GM23248 (cell line): ENCODE measurements around the gene TASL. TPM values are rescaled to one million over a fixed set of nuclear protein-coding genes. Genes with fewer than 3 reads are reported as not detected.

Source experiments
- DNase-seq: peaks from one replicate; pipeline ENCODE4 v3.0.0-alpha.2; 2015
- H2AFZ ChIP-seq: fragments of 200-600 bp; sonication (generic); 2 replicates; pipeline ENCODE4 v1.6.1; 2016; ENCODE audit warnings: antibody characterized with exemption
- H3F3A ChIP-seq: fragments of 200-600 bp; sonication (generic); 2 replicates; pipeline ENCODE4 v1.6.1; 2016; ENCODE audit warnings: mild to moderate bottlenecking, antibody characterized with exemption, mixed run types; ENCODE audit not compliant: insufficient read depth
- H3K27ac ChIP-seq: fragments of 200-600 bp; sonication (generic); 2 replicates; pipeline ENCODE4 v1.5.1; 2016; ENCODE audit warnings: mild to moderate bottlenecking
- H3K27me3 ChIP-seq: fragments of 200-600 bp; sonication (generic); replicated peaks from 2 replicates; pipeline ENCODE4 v1.6.1; 2016; ENCODE audit warnings: mild to moderate bottlenecking; ENCODE audit not compliant: insufficient read depth
- H3K36me3 ChIP-seq: fragments of 200-600 bp; sonication (generic); 2 replicates; pipeline ENCODE4 v1.6.1; 2016; ENCODE audit warnings: low read depth, mild to moderate bottlenecking
- H3K4me1 ChIP-seq: fragments of 200-600 bp; sonication (generic); 2 replicates; pipeline ENCODE4 v1.6.1; 2016; ENCODE audit warnings: mild to moderate bottlenecking; ENCODE audit not compliant: insufficient read depth
- H3K4me2 ChIP-seq: fragments of 200-600 bp; sonication (generic); one replicate; pipeline ENCODE4 v1.6.1; 2016; ENCODE audit warnings: mild to moderate bottlenecking; ENCODE audit not compliant: unreplicated experiment
- H3K4me3 ChIP-seq: fragments of 200-600 bp; sonication (generic); 2 replicates; pipeline ENCODE4 v1.5.1; 2016; ENCODE audit warnings: mild to moderate bottlenecking
- H3K79me2 ChIP-seq: fragments of 200-600 bp; sonication (generic); 2 replicates; pipeline ENCODE4 v1.6.1; 2016; ENCODE audit warnings: mild to moderate bottlenecking; ENCODE audit not compliant: insufficient read depth
- H3K9ac ChIP-seq: fragments of 200-600 bp; sonication (generic); 2 replicates; pipeline ENCODE4 v1.6.1; 2016; ENCODE audit warnings: mild to moderate bottlenecking
- H3K9me2 ChIP-seq: fragments of 200-600 bp; sonication (generic); 2 replicates; pipeline ENCODE4 v1.6.1; 2016; ENCODE audit warnings: mixed run types, mild to moderate bottlenecking, moderate library complexity; ENCODE audit not compliant: insufficient read depth
- H3K9me3 ChIP-seq: fragments of 200-600 bp; sonication (generic); one replicate; pipeline ENCODE4 v1.6.1; 2017; ENCODE audit warnings: low read depth
- H4K20me1 ChIP-seq: fragments of 200-600 bp; sonication (generic); 2 replicates; pipeline ENCODE4 v1.6.0; 2016; ENCODE audit not compliant: insufficient read depth
- EZH2 ChIP-seq: fragments of 200-600 bp; sonication (generic); IDR thresholded peaks from 2 replicates; pipeline ENCODE4 v1.6.1; 2018; ENCODE audit warnings: antibody characterized with exemption, mild to moderate bottlenecking; ENCODE audit not compliant: insufficient read depth, poor library complexity, severe bottlenecking
- EZH2phosphoT487 ChIP-seq: fragments of 200-600 bp; sonication (generic); IDR thresholded peaks from 2 replicates; pipeline ENCODE4 v1.6.1; 2018; ENCODE audit warnings: antibody characterized with exemption, moderate library complexity, mild to moderate bottlenecking, low read depth; ENCODE audit not compliant: insufficient read depth
- WGBS, 2 experiments: methylation state at CpG; one replicate each; pipeline ENCODE4 v1.1.6; 2015 to 2017; ENCODE audit warnings: low lambda C conversion rate in 2 of 2, low coverage in 1 of 2; ENCODE audit errors: missing lambda C conversion rate in 2 of 2; 5-methylcytosine and 5-hydroxymethylcytosine counted together
- in situ Hi-C: fragments of 300-500 bp; cut with MboI; formaldehyde crosslinking; loops from 2 replicates; pipeline ENCODE4 v1.15.0; 2020
- polyA plus RNA-seq: library from polyadenylated mRNA; unstranded; fragments of >200 nt; fragmentation: Nextera tagmentation; extraction: Ambion mirVana; gene quantifications from 2 replicates; pipeline ENCODE4 v1.2.1, GENCODE V29; 2016
- total RNA-seq: library from RNA; depleted of rRNA; stranded (reverse); fragments of >200 nt; shearing (Covaris generic); gene quantifications from 2 replicates; pipeline ENCODE4 v1.2.3, GENCODE V29; 2014

Gene TASL
- total and polyA plus RNA-seq, 2 experiments from 2014 or later: not detected

DNA sequence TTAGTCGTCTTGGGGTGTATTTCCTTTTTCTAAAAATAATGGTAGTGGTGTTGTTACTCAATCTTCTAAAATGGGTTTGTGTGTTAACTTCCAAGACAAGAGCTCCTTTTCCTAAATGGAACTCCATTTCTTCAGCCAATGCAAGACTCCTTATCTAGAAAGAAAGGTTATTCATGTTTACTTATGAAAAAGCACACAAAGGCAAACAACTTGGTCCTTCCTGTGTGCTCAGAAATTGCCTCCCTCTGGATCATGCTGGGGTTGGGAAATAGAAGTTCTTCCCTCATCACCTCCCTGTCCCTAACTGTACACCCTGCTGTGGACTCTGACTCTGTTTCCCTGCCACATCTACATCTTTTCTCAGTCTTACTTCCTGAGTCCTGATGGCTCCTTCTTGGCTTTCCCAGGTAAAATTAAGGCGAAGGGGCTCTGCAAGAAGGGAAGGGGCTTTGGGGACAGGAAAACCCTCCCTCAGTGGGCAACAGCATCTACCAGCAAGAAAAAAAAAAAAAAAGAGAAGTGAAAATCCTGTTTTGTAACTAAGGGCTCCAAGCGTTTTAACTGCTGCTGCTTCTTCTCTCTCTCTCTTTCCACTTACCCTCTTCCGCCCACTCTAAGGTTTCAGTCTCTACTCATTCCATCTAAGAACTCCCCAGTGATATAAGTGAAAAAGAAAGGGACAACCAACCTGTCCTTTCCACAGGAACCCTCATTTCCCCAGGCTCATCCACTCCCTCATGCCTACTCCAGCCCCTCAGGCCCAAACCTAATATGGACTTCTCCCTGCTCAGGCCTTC, 19.8 kb upstream of the TASL start:
- no peak overlapping the region for H3K9ac ChIP-seq
- H3F3A ChIP-seq: no peaks in the 10 kb centered on the region
- H4K20me1 ChIP-seq: no peaks in the 10 kb centered on the region
- TF ChIP-seq EZH2 (no peak), EZH2phosphoT487 (no peak)
- H2AFZ ChIP-seq: no peak overlapping the region
- no peaks in the 10 kb centered on the region for H3K9me3 ChIP-seq
- H3K4me2 ChIP-seq: no peak overlapping the region
- no peaks in the 10 kb centered on the region for H3K36me3 ChIP-seq
- in situ Hi-C loops: no loop called here
- 93 to 100% methylated on average over 3 to 4 of the region's 4 CpGs for WGBS, 2 experiments
- no peaks in the 10 kb centered on the region for H3K27me3 ChIP-seq
- H3K27ac ChIP-seq: no peak overlapping the region
- H3K4me1 ChIP-seq: no peaks in the 10 kb centered on the region
- no peak for DNase-seq
- H3K9me2 ChIP-seq: no peaks in the 10 kb centered on the region
- no peaks in the 10 kb centered on the region for H3K79me2 ChIP-seq
- H3K4me3 ChIP-seq: no peak overlapping the region

DNA sequence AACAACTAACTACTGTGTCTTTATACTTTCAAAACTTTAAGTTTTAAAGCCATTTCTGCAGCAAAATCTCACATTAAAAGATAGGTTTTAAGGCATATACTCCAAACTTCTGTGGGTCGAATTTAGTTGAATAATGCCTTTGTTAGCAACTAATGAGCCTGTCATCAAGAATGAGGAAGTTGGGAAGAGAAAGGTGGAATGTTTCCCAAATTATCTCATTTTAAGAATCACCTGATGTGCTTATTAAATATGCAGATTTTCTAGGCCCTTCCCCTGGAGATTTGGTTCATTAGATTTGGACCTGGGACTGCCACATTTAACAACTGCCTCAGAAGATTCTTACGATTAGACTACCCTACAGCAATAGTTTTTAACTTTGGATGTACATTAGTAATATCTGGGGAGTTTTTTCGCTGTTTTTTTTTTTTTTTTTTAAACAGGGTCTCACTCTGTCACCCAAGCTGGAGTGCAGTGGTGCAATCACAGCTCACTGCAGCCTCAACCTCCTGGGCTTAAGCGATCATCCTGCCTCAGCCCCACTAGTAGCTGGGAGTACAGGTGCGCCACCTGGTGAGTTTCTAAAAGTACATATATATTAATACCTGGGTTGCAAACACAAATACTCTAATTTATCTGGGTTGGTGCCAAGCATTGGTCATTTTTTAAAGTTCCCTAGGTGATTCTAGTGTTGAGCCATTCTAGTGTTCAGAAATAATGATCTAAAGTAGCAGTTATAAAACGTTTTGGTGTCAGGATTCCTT, 16.1 kb upstream of the TASL start:
- in situ Hi-C loops: no loop called here
- Histone ChIP-seq H3K79me2 (no peaks in the 10 kb centered on the region), H3K9me2 (no peaks in the 10 kb centered on the region), H3F3A (no peaks in the 10 kb centered on the region), H3K27ac (no peak overlapping the region), H4K20me1 (no peaks in the 10 kb centered on the region), H3K4me1 (no peaks in the 10 kb centered on the region), H2AFZ (peak overlapping the region; percentile 45; the same call in 1 of the 2 replicates), H3K27me3 (no peaks in the 10 kb centered on the region), H3K36me3 (no peaks in the 10 kb centered on the region), H3K9ac (no peak overlapping the region), H3K4me2 (no peak overlapping the region), H3K9me3 (no peaks in the 10 kb centered on the region), H3K4me3 (no peak overlapping the region)
- DNase-seq: no peak
- TF ChIP-seq EZH2phosphoT487: no peak
- TF ChIP-seq EZH2: no peak
- 76 to 77% methylated on average over 6 of the region's 6 CpGs for WGBS, 2 experiments

DNA sequence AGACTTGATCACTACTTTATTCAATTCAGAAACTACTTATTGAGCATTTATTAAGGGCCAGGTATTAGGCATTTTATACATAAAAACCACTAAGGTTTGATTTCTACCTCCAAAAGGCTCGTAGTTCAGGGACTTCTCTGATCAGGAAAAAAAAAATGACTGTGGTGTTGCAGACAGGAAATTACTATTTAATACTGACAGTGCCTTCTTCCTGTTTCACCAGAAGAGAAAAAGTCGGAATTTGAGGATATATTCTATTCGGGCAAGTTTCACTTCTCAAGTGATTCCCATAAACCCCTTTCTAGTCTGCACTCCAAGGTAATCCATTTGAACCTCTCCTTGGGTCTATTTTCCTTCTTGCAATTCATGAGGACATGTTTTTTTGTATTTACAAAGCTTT, 15.3 kb upstream of the TASL start:
- Histone ChIP-seq H3K36me3 (no peaks in the 10 kb centered on the region), H3K9me3 (no peaks in the 10 kb centered on the region), H2AFZ (peak overlapping the region; percentile 45; the same call in 1 of the 2 replicates), H3K4me1 (no peaks in the 10 kb centered on the region), H3F3A (no peaks in the 10 kb centered on the region), H3K4me2 (no peak overlapping the region), H3K9me2 (no peaks in the 10 kb centered on the region), H3K4me3 (no peak overlapping the region), H3K9ac (no peak overlapping the region), H3K27ac (no peak overlapping the region), H3K79me2 (no peaks in the 10 kb centered on the region), H4K20me1 (no peaks in the 10 kb centered on the region), H3K27me3 (no peaks in the 10 kb centered on the region)
- TF ChIP-seq EZH2: no peak
- no peak for TF ChIP-seq EZH2phosphoT487
- no peak for DNase-seq
- 53 to 61% methylated on average over 3 of the region's 3 CpGs for WGBS, 2 experiments
- in situ Hi-C loops: no loop called here

DNA sequence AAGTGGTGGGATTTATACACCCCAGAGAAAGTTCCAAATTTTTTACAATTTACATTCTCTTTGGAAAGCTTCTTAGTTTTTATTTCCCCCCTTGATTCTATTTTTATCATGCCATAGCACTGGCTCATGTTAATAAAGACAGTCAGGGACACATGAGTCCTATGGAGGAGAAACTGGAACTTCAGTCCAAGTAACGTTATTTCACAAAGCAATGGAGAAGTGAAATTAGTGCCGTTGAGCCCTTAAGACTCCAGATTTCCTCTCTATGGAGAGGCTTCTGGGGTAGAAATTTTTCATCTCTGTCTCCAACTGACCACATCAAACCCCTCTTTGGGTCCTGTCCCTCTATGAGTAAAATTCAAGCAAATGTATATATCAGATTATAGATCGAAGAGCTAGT, 12.8 kb upstream of the TASL start:
- 89 to 94% methylated on average over 3 of the region's 3 CpGs for WGBS, 2 experiments

More for the DNA sequence above, 12.8 kb upstream of the TASL start:
- Histone ChIP-seq H4K20me1 (no peaks in the 10 kb centered on the region), H3K27ac (no peak overlapping the region), H3K36me3 (no peaks in the 10 kb centered on the region), H2AFZ (no peak overlapping the region), H3K9me2 (no peaks in the 10 kb centered on the region), H3K4me1 (no peaks in the 10 kb centered on the region), H3F3A (no peaks in the 10 kb centered on the region), H3K4me2 (no peak overlapping the region), H3K79me2 (no peaks in the 10 kb centered on the region), H3K9me3 (no peaks in the 10 kb centered on the region), H3K4me3 (no peak overlapping the region), H3K27me3 (no peaks in the 10 kb centered on the region), H3K9ac (no peak overlapping the region)
- in situ Hi-C loops: no loop called here
- TF ChIP-seq EZH2 (no peak), EZH2phosphoT487 (no peak)
- no peak for DNase-seq
